NCI-H69 (cell line): ENCODE measurements around the gene SLC16A8.
"Not testable (repeated sequence)": the region's sequence is repeated elsewhere in the genome, so short reads cannot be mapped to it uniquely, and the experiment has no call there.

ENCODE experiments used
- DNase-seq: peaks from one replicate; lab custom pipeline; 2025; lab: John Stamatoyannopoulos, UW

SLC16A8 gene

GRCh38 chr22:38043151-38044039 lies 40.6 kb downstream of the SLC16A8 start:
- no peak for DNase-seq

- DNase-seq, result no peak
These were observed 41.5 kb downstream of the SLC16A8 start for GRCh38 chr22:38042488-38042790.

DNA sequence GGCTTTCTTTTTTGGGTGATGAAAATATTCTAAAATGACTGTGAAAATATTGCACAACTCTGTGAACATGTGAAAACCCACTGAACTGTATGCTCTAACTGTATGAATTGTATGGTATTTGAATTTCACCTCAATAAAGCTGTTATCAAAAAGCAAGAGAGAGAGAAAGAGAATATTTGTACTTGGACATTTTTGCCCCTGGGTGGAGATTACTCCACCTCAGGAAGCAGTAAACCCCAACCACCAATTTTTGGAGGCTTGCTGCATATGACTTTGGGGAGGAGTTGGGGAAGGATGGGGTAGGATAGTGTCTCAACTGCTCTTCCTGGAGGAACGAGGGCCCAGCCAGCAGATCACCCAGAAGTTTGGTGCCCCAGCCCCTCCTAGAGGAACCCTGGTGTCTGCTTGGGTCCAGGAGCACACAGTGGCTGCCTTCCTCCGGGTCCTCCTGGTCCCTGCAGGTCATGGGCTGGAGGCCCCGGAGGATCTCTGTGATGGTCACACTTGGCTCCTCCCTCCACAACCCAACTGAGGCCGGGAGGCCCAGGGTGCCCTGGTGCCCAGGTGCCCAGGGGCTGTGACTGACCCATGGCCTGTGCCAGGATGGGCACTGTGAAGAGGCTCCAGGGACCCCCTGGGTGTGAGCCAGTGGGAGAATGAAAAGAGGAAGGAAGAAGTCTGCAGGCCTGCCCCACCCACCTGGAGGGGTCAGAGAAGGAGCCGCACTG lies 42.1 kb downstream of the SLC16A8 start:
- no peak for DNase-seq

- DNase-seq, result peak; percentile 22
These were observed 42.8 kb downstream of the SLC16A8 start for GRCh38 chr22:38040953-38041759.

GRCh38 chr22:38038890-38039812 lies 44.8 kb downstream of the SLC16A8 start:
- DNase-seq, result no peak

DNA sequence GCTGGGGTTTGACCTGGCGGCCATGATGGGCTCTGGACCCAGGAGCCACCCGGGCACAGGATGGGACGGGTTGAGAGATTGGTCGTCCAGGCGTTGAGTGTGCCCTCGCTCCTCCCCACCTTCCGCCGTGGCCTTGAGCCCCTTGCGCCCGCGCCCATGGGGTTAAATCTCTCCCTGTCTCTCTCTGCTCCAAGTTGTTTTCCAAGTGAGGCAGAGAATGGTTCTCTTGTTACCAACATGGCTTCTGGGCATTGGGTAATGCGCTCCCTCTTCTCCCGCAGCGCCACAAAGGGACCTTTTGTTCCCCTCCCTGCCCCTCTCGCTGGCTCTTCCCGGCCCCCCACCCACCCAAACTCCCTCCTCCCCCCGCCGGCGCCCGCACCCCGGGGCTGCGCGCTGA lies 45.6 kb downstream of the SLC16A8 start:
- DNase-seq, result no peak

- DNase-seq, result not testable (repeated sequence)
These were observed 46.4 kb downstream of the SLC16A8 start for GRCh38 chr22:38037367-38038150.

GRCh38 chr22:38036392-38037062 lies 47.5 kb downstream of the SLC16A8 start:
- DNase-seq, result no peak

DNA sequence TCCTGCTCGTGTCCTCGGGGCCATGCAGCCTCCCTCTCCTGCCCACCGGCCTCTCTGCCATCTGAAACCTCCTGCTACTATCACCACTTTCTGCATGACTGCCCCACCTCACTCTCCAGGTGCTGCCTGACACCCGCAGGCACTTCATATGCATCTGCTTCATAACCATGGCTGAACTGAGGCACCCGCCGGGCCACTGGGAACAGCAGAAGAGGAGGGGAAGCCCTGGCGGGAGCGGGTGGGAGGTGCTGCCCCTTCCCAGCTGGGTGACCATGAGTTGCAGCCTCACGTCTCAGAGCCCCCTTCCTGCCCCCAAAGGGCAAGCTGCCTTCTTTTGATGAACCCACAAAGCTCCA lies 48.5 kb downstream of the SLC16A8 start:
- DNase-seq, result peak; percentile 23

- peak; percentile 33 for DNase-seq
These were observed 49.0 kb downstream of the SLC16A8 start for GRCh38 chr22:38034884-38035529.

GRCh38 chr22:38034278-38034882 lies 49.6 kb downstream of the SLC16A8 start:
- peak; percentile 66 for DNase-seq

GRCh38 chr22:38033522-38034277 lies 50.3 kb downstream of the SLC16A8 start:
- no peak for DNase-seq

- DNase-seq, result peak; percentile 81
These were observed 51.1 kb downstream of the SLC16A8 start for GRCh38 chr22:38032681-38033521.

- DNase-seq, result no peak
These were observed 52.5 kb downstream of the SLC16A8 start for GRCh38 chr22:38031491-38031890.

- no peak for DNase-seq
These were observed 53.5 kb downstream of the SLC16A8 start for GRCh38 chr22:38030311-38031133.

GRCh38 chr22:38029901-38030300 lies 54.1 kb downstream of the SLC16A8 start:
- DNase-seq, result no peak

GRCh38 chr22:38029370-38029769 lies 54.6 kb downstream of the SLC16A8 start:
- no peak for DNase-seq
